ENCODE data around the gene PPBP. TPM values are rescaled to one million over a fixed set of nuclear protein-coding genes. Genes with fewer than 3 reads are reported as not detected.

The PPBP gene
- polyA plus RNA-seq, 1 of the 3 experiments (the other 2 are of a cell fraction) = not detected

GRCh38 chr4:74037076-74037955 lies 49.3 kb upstream of the PPBP start:
- WGBS (ENCODE audit: low lambda C conversion rate) = 15% methylated on average over 4 of the region's 4 CpGs
- CTCF ChIA-PET = no interaction called here
- Histone ChIP-seq H3K4me3 (ENCODE audit: low read depth in 2 of 2, low read length in 1 of 2) (peak overlapping the region in 1 of 2 experiments; percentile 69; a peak in 1 of 4 replicates), H3K4me2 (no peak overlapping the region), H3K9me3 (no peaks in the 10 kb centered on the region), H3K79me2 (ENCODE audit: insufficient read depth) (no peaks in the 10 kb centered on the region), H3K27ac (ENCODE audit: low read depth in 2 of 2, low read length in 1 of 2) (no peak overlapping the region), H3K4me1 (ENCODE audit: control insufficient read depth in 1 of 2, insufficient read depth in 2 of 2, low read depth in 1 of 2, low read length in 1 of 2) (peaks cover 0 to 9% of the 10 kb centered on the region in 2 experiments; a peak in 1 of 4 replicates), H3K27me3 (ENCODE audit: insufficient read depth) (peaks cover 34% of the 10 kb centered on the region; the same call in 1 of the 2 replicates), H3K36me3 (replicated peaks in 1 of 2; ENCODE audit: control insufficient read depth in 1 of 2, insufficient read depth in 2 of 2, low read length in 1 of 2) (no peaks in the 10 kb centered on the region), H3K9me2 (no peaks in the 10 kb centered on the region), H4K20me1 (ENCODE audit: insufficient read depth) (no peaks in the 10 kb centered on the region), H3K9ac (no peak overlapping the region), H3F3A (replicated peaks; ENCODE audit: insufficient read depth) (no peaks in the 10 kb centered on the region), H2AFZ (ENCODE audit: low read depth) (no peak overlapping the region)
- DNase-seq = no peak
- TF ChIP-seq FOXM1 (IDR thresholded peaks at IDR 0.05; ENCODE audit: low read depth) (no peak), RAD21 (IDR thresholded peaks at IDR 0.05; ENCODE audit: low read length) (no peak), ZBTB33 (IDR thresholded peaks at IDR 0.05; ENCODE audit: borderline replicate concordance, low read depth) (no peak), ELF1 (IDR thresholded peaks at IDR 0.05) (no peak), CTCF (IDR thresholded peaks at IDR 0.05) (no peak), NRF1 (IDR thresholded peaks at IDR 0.05; ENCODE audit: low read depth, low read length) (no peak), CHD2 (IDR thresholded peaks at IDR 0.05; ENCODE audit: low read length, partially characterized antibody) (no peak)
- POLR2A ChIA-PET = no interaction called here

GRCh38 chr4:74033739-74034138 lies 45.7 kb upstream of the PPBP start:
- TF ChIP-seq IRF3 (IDR thresholded peaks at IDR 0.05; ENCODE audit: low read depth, low read length) (no peak), RAD21 (IDR thresholded peaks at IDR 0.05; ENCODE audit: low read length) (no peak), NFIC (IDR thresholded peaks at IDR 0.05; ENCODE audit: borderline replicate concordance) (no peak), FOXM1 (IDR thresholded peaks at IDR 0.05; ENCODE audit: low read depth) (no peak), MXI1 (IDR thresholded peaks at IDR 0.05; ENCODE audit: low read depth, low read length) (no peak), TCF12 (IDR thresholded peaks at IDR 0.05) (no peak), POLR2AphosphoS5 (IDR thresholded peaks at IDR 0.05; ENCODE audit: low read depth, low read length) (no peak), USF1 (IDR thresholded peaks at IDR 0.05; ENCODE audit: borderline replicate concordance, low read depth) (no peak), PBX3 (IDR thresholded peaks at IDR 0.05) (no peak)
- Histone ChIP-seq H3K27me3 (ENCODE audit: insufficient read depth) (peaks cover 25% of the 10 kb centered on the region; the same call in 1 of the 2 replicates), H3K79me2 (ENCODE audit: insufficient read depth) (no peaks in the 10 kb centered on the region), H3K9me3 (no peaks in the 10 kb centered on the region), H3K4me1 (ENCODE audit: control insufficient read depth in 1 of 2, insufficient read depth in 2 of 2, low read depth in 1 of 2, low read length in 1 of 2) (peaks cover 0 to 7% of the 10 kb centered on the region in 2 experiments; a peak in 1 of 4 replicates), H3K9ac (no peak overlapping the region), H3K36me3 (replicated peaks in 1 of 2; ENCODE audit: control insufficient read depth in 1 of 2, insufficient read depth in 2 of 2, low read length in 1 of 2) (no peaks in the 10 kb centered on the region), H2AFZ (ENCODE audit: low read depth) (no peak overlapping the region), H3K9me2 (no peaks in the 10 kb centered on the region), H3K4me3 (ENCODE audit: low read depth in 2 of 2, low read length in 1 of 2) (no peak overlapping the region), H3F3A (replicated peaks; ENCODE audit: insufficient read depth) (no peaks in the 10 kb centered on the region), H3K27ac (ENCODE audit: low read depth in 2 of 2, low read length in 1 of 2) (no peak overlapping the region), H4K20me1 (ENCODE audit: insufficient read depth) (no peaks in the 10 kb centered on the region), H3K4me2 (no peak overlapping the region)
- no peak for DNase-seq
- CTCF ChIA-PET = no interaction called here
- POLR2A ChIA-PET = no interaction called here
